Measurements from ENCODE around the gene ANKRD55.

Gene ANKRD55

DNA sequence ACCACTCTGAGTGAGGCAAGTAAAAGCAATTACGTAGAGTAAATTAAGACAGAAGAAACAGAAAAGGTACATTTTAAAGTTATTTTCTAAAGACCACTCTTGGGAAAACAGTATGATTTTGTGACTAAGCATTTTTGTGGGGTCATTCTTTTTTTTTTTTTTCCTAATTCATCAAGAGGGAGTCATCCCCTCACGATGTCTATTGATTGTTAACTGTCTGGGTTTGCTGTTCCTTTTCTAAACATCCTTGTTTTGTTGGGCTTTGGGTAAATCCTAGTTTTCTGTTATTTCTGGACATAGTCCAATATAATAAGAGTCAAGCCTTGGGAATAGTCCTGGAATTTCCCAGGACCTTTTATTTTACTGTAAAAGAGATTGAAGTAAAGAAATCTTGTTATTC is 63.8 kb downstream of the ANKRD55 start:
- TF ChIP-seq POLR2AphosphoS5 (IDR thresholded peaks at IDR 0.05; ENCODE audit: low read depth, low read length) (no peak), TAF1 (IDR thresholded peaks at IDR 0.05; ENCODE audit: borderline replicate concordance, insufficient read depth, low read length) (no peak), FOXP2 (optimal IDR thresholded peaks at IDR 0.05; ENCODE audit: borderline replicate concordance, extremely low read depth, extremely low read length, insufficient read depth) (no peak), SIN3A (IDR thresholded peaks at IDR 0.05; ENCODE audit: borderline replicate concordance, insufficient read depth, low read length) (no peak)
- TF ChIP-seq, protein P1, sequence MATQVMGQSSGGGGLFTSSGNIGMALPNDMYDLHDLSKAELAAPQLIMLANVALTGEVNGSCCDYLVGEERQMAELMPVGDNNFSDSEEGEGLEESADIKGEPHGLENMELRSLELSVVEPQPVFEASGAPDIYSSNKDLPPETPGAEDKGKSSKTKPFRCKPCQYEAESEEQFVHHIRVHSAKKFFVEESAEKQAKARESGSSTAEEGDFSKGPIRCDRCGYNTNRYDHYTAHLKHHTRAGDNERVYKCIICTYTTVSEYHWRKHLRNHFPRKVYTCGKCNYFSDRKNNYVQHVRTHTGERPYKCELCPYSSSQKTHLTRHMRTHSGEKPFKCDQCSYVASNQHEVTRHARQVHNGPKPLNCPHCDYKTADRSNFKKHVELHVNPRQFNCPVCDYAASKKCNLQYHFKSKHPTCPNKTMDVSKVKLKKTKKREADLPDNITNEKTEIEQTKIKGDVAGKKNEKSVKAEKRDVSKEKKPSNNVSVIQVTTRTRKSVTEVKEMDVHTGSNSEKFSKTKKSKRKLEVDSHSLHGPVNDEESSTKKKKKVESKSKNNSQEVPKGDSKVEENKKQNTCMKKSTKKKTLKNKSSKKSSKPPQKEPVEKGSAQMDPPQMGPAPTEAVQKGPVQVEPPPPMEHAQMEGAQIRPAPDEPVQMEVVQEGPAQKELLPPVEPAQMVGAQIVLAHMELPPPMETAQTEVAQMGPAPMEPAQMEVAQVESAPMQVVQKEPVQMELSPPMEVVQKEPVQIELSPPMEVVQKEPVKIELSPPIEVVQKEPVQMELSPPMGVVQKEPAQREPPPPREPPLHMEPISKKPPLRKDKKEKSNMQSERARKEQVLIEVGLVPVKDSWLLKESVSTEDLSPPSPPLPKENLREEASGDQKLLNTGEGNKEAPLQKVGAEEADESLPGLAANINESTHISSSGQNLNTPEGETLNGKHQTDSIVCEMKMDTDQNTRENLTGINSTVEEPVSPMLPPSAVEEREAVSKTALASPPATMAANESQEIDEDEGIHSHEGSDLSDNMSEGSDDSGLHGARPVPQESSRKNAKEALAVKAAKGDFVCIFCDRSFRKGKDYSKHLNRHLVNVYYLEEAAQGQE (IDR thresholded peaks at IDR 0.05; ENCODE audit: insufficient read depth in 1 of 2, low read depth in 2 of 2, low read length in 2 of 2) = no peak

GRCh38 chr5:56168066-56168478 is 65.1 kb downstream of the ANKRD55 start:
- TF ChIP-seq SIN3A (IDR thresholded peaks at IDR 0.05; ENCODE audit: borderline replicate concordance, insufficient read depth, low read length) = no peak
- no peak for TF ChIP-seq POLR2AphosphoS5 (IDR thresholded peaks at IDR 0.05; ENCODE audit: low read depth, low read length)
- TF ChIP-seq FOXP2 (optimal IDR thresholded peaks at IDR 0.05; ENCODE audit: borderline replicate concordance, extremely low read depth, extremely low read length, insufficient read depth) = no peak
- no peak for TF ChIP-seq TAF1 (IDR thresholded peaks at IDR 0.05; ENCODE audit: borderline replicate concordance, insufficient read depth, low read length)
- TF ChIP-seq, protein P1 (IDR thresholded peaks at IDR 0.05; ENCODE audit: insufficient read depth in 1 of 2, low read depth in 2 of 2, low read length in 2 of 2) = no peak

DNA sequence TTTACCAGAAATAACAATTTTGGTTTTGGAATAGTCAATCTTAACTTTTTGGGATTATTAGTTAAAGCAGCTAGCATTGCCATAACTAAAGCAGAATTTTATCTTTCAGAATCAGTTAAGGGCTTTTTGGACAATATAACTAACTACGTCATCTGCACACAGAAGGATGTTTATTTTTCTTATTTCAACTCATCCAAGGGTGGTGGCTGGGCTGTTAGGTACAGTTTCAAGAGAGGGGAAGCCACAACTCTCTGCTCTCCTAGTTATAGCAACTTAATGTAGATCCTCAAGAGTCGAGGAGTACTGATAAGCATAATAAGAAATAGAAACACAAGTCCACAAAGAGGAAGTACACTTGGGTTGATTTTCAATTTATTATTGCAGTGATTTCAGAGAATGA is 65.6 kb downstream of the ANKRD55 start:
- TF ChIP-seq, protein P1 (IDR thresholded peaks at IDR 0.05; ENCODE audit: insufficient read depth in 1 of 2, low read depth in 2 of 2, low read length in 2 of 2) = no peak
- TF ChIP-seq POLR2AphosphoS5 (IDR thresholded peaks at IDR 0.05; ENCODE audit: low read depth, low read length) = no peak
- TF ChIP-seq TAF1 (IDR thresholded peaks at IDR 0.05; ENCODE audit: borderline replicate concordance, insufficient read depth, low read length) = no peak

- TF ChIP-seq, protein P1 (IDR thresholded peaks at IDR 0.05; ENCODE audit: insufficient read depth in 1 of 2, low read depth in 2 of 2, low read length in 2 of 2) = no peak
- TF ChIP-seq SIN3A (IDR thresholded peaks at IDR 0.05; ENCODE audit: borderline replicate concordance, insufficient read depth, low read length) (no peak), TAF1 (IDR thresholded peaks at IDR 0.05; ENCODE audit: borderline replicate concordance, insufficient read depth, low read length) (no peak), POLR2AphosphoS5 (IDR thresholded peaks at IDR 0.05; ENCODE audit: low read depth, low read length) (no peak), FOXP2 (optimal IDR thresholded peaks at IDR 0.05; ENCODE audit: borderline replicate concordance, extremely low read depth, extremely low read length, insufficient read depth) (no peak)
These were observed 66.3 kb downstream of the ANKRD55 start for GRCh38 chr5:56166671-56167385.
